K562 (cell line): ENCODE data around the gene DOCK6. TPM values are rescaled to one million over a fixed set of nuclear protein-coding genes. Genes with fewer than 3 reads are reported as not detected.

Source experiments
- ARNT ChIP-seq, 2 experiments: fragments of 450-650 bp; IDR thresholded peaks; 2 replicates each; pipeline ENCODE4 v1.6.1; 2016; ENCODE audit warnings: mild to moderate bottlenecking in 1 of 2
- BDP1 ChIP-seq: IDR thresholded peaks from 3 replicates; pipeline ENCODE4 v1.6.1; 2011; ENCODE audit not compliant: insufficient read length, insufficient read depth
- CEBPB ChIP-seq: fragments of 450-650 bp; IDR thresholded peaks from 2 replicates; pipeline ENCODE4 v1.6.1; 2016; ENCODE audit warnings: missing genetic modification characterization, missing compliant biosample characterization
- CTBP1 ChIP-seq: fragments of 450-650 bp; IDR thresholded peaks from 2 replicates; pipeline ENCODE4 v1.6.1; 2016; ENCODE audit warnings: borderline replicate concordance
- ELF4 ChIP-seq: fragments of 450-650 bp; formaldehyde crosslinking; IDR thresholded peaks from 2 replicates; pipeline ENCODE4 v1.4.0; 2022; ENCODE audit warnings: missing genetic modification characterization
- ESRRA ChIP-seq: fragments of 450-650 bp; IDR thresholded peaks from 2 replicates; pipeline ENCODE4 v1.6.1; 2014; ENCODE audit warnings: low read depth, mild to moderate bottlenecking, moderate library complexity, borderline replicate concordance
- FOXA1 ChIP-seq: fragments of 450-650 bp; IDR thresholded peaks from 2 replicates; pipeline ENCODE4 v1.6.1; 2016; ENCODE audit warnings: mild to moderate bottlenecking, borderline replicate concordance
- GABPA ChIP-seq: fragments of 200-800 bp; sonication (Bioruptor generic); conservative IDR thresholded peaks from 2 replicates; pipeline ENCODE4 v1.6.1; 2016; ENCODE audit warnings: low read depth, missing genetic modification characterization, missing compliant biosample characterization
- GTF2A2 ChIP-seq: IDR thresholded peaks from 2 replicates; pipeline ENCODE4 v1.6.1; 2016; ENCODE audit warnings: mild to moderate bottlenecking, missing genetic modification characterization, missing compliant biosample characterization
- IFI16 ChIP-seq: fragments of 250-450 bp; sonication (Bioruptor Pico); IDR thresholded peaks from 2 replicates; pipeline ENCODE4 v2.1.2; 2022; ENCODE audit warnings: mild to moderate bottlenecking, inconsistent platforms
- ILF3 ChIP-seq: fragments of 450-650 bp; IDR thresholded peaks from 2 replicates; pipeline ENCODE4 v1.6.1; 2018; ENCODE audit warnings: antibody characterized with exemption, mild to moderate bottlenecking, moderate library complexity, borderline replicate concordance
- NELFE ChIP-seq: IDR thresholded peaks from 2 replicates; pipeline ENCODE4 v1.6.1; 2011; ENCODE audit warnings: mild to moderate bottlenecking; ENCODE audit not compliant: insufficient read depth, insufficient read length
- NFYB ChIP-seq: IDR thresholded peaks from 2 replicates; pipeline ENCODE4 v1.6.1; 2011; ENCODE audit warnings: mild to moderate bottlenecking, moderate library complexity; ENCODE audit not compliant: insufficient read length; ENCODE audit errors: extremely low read depth
- PPARD ChIP-seq: fragments of 250-450 bp; sonication (Bioruptor Pico); IDR thresholded peaks from 2 replicates; pipeline ENCODE4 v1.8.0; 2022; ENCODE audit warnings: inconsistent platforms, mild to moderate bottlenecking, moderate library complexity
- SAFB ChIP-seq: fragments of 200-400 bp; formaldehyde crosslinking; IDR thresholded peaks from 2 replicates; pipeline ENCODE4 v1.6.1; 2017; ENCODE audit warnings: low read depth, low read length, borderline replicate concordance
- SMAD3 ChIP-seq: fragments of 450-650 bp; formaldehyde crosslinking; conservative IDR thresholded peaks from 2 replicates; pipeline ENCODE4 v1.4.0; 2020; ENCODE audit warnings: mild to moderate bottlenecking
- SMAD4 ChIP-seq: fragments of 250-450 bp; sonication (Bioruptor Pico); conservative IDR thresholded peaks from 2 replicates; pipeline ENCODE4 v1.8.0; 2021; ENCODE audit warnings: inconsistent platforms, mild to moderate bottlenecking, moderate library complexity
- SMC3 ChIP-seq: conservative IDR thresholded peaks from 2 replicates; pipeline ENCODE4 v1.6.1; 2011; ENCODE audit warnings: low read depth, low read length, improper control_type of control experiment; ENCODE audit not compliant: insufficient read depth
- SRF ChIP-seq, 2 experiments: fragments of 250-450, 450-650 bp in 1 of 2; sonication (Bioruptor Pico) in 1 of 2; sonication (generic) in 1 of 2; formaldehyde crosslinking; IDR thresholded peaks; 2 replicates each; pipeline versions ENCODE4 v1.5.0 to v1.5.1; 2020 to 2022; ENCODE audit warnings: mild to moderate bottlenecking in 1 of 2, missing genetic modification reagents in 1 of 2
- SRSF1 ChIP-seq: fragments of 200-400 bp; formaldehyde crosslinking; IDR thresholded peaks from 2 replicates; pipeline ENCODE4 v1.6.1; 2017; ENCODE audit warnings: mild to moderate bottlenecking, low read depth, low read length, moderate library complexity
- TAL1 ChIP-seq: fragments of 450-650 bp; IDR thresholded peaks from 2 replicates; pipeline ENCODE4 v1.6.1; 2016; ENCODE audit warnings: mild to moderate bottlenecking
- TEAD1 ChIP-seq, 2 experiments: fragments of 450-650 bp in 1 of 2; sonication (generic) in 1 of 2; formaldehyde crosslinking; IDR thresholded peaks; 2 replicates each; pipeline versions ENCODE4 v1.4.0 to v1.8.0; 2020 to 2022; ENCODE audit warnings: mild to moderate bottlenecking in 2 of 2, missing genetic modification reagents in 1 of 2
- ZBTB7A ChIP-seq: IDR thresholded peaks from 2 replicates; pipeline ENCODE4 v1.6.1; 2011; ENCODE audit warnings: low read depth, mild to moderate bottlenecking, low read length, moderate library complexity, borderline replicate concordance; ENCODE audit not compliant: control insufficient read depth
- ZNF143 ChIP-seq: sonication (generic); formaldehyde crosslinking; IDR thresholded peaks from 2 replicates; pipeline ENCODE4 v1.9.0; 2022; ENCODE audit warnings: mild to moderate bottlenecking, missing genetic modification reagents
- ZNF184 ChIP-seq: sonication (generic); formaldehyde crosslinking; IDR thresholded peaks from 2 replicates; pipeline ENCODE4 v1.5.0; 2020; ENCODE audit warnings: missing genetic modification reagents
- ZNF212 ChIP-seq: fragments of 450-650 bp; formaldehyde crosslinking; IDR thresholded peaks from 2 replicates; pipeline ENCODE4 v1.4.0; 2020; ENCODE audit warnings: mild to moderate bottlenecking
- ZNF232 ChIP-seq: sonication (generic); formaldehyde crosslinking; IDR thresholded peaks from 2 replicates; pipeline ENCODE4 v1.8.0; 2022; ENCODE audit warnings: mild to moderate bottlenecking, missing genetic modification reagents
- ZNF583 ChIP-seq: fragments of 250-450 bp; sonication (Bioruptor Pico); IDR thresholded peaks from 2 replicates; pipeline ENCODE4 v1.4.0; 2020
- polyA plus RNA-seq, 8 experiments: library from polyadenylated mRNA; depleted of rRNA in 4 of 8; stranded (reverse) in 5 of 8; unstranded in 3 of 8; fragments of >200 nt; fragmentation: Nextera tagmentation in 2 of 8; fragmentation: Illumina TruSeq in 1 of 8; extraction: Ambion mirVana in 2 of 8; extraction: Trizol in 1 of 8; gene quantifications; 2 replicates each; pipeline versions ENCODE4 v1.2.1 to v1.2.3, GENCODE V29; 2011 to 2014; ENCODE audit warnings: inconsistent platforms in 1 of 8, missing spikeins in 1 of 8
- total RNA-seq, 7 experiments: library from RNA; depleted of rRNA in 6 of 7; stranded (reverse); fragments of >200 nt in 6 of 7; fragmentation: Illumina TruSeq in 2 of 7; extraction: Trizol in 2 of 7; gene quantifications; 2 replicates each; pipeline versions ENCODE4 v1.2.1 to v1.2.3, GENCODE V29; 2011 to 2021; ENCODE audit warnings: low replicate concordance in 1 of 7
- TF ChIP-seq, protein P1 (sequence below): fragments of 250-450 bp; sonication (Bioruptor Pico); IDR thresholded peaks from 2 replicates; pipeline ENCODE4 v1.8.0; 2021; ENCODE audit warnings: moderate library complexity, mild to moderate bottlenecking, inconsistent platforms
- TF ChIP-seq, protein P2 (sequence below), 3 experiments: IDR thresholded peaks in 2 of 3; conservative IDR thresholded peaks in 1 of 3; 2 replicates each; pipeline ENCODE4 v1.5.1; 2011 to 2012; ENCODE audit warnings: low read length in 3 of 3, mild to moderate bottlenecking in 3 of 3, control low read depth in 2 of 3, improper control_type of control experiment in 1 of 3, inconsistent platforms in 1 of 3, low read depth in 1 of 3, mixed read lengths in 1 of 3, moderate library complexity in 1 of 3; ENCODE audit not compliant: insufficient read depth in 2 of 3

DOCK6 gene
- total and polyA plus RNA-seq, 9 of the 15 experiments (the other 6 are each of a cell fraction or from before 2014, with no cell fraction given), result 0.35 to 19.3 (median 3.8) TPM

GRCh38 chr19:11227195-11227886, 35.0 kb downstream of the DOCK6 start (continued):
- no peak for TF ChIP-seq NFYB
- TF ChIP-seq GABPA (tag), result no peak
- TF ChIP-seq, protein P1, sequence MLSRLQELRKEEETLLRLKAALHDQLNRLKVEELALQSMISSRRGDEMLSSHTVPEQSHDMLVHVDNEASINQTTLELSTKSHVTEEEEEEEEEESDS, result no peak
- no peak for TF ChIP-seq ILF3
- no peak for TF ChIP-seq SRSF1
- TF ChIP-seq ZNF143 (CRISPR knock-in tag), result no peak
- no peak for TF ChIP-seq CEBPB (tag)
- no peak for TF ChIP-seq SAFB
- 0 out of 2 replicates have a peak, but pooled peaks have one; percentile 11 for TF ChIP-seq SMC3
- TF ChIP-seq BDP1, result no peak
- TF ChIP-seq SMAD3, result no peak
- TF ChIP-seq PPARD (CRISPR knock-in tag), result no peak
- TF ChIP-seq, protein P2, sequence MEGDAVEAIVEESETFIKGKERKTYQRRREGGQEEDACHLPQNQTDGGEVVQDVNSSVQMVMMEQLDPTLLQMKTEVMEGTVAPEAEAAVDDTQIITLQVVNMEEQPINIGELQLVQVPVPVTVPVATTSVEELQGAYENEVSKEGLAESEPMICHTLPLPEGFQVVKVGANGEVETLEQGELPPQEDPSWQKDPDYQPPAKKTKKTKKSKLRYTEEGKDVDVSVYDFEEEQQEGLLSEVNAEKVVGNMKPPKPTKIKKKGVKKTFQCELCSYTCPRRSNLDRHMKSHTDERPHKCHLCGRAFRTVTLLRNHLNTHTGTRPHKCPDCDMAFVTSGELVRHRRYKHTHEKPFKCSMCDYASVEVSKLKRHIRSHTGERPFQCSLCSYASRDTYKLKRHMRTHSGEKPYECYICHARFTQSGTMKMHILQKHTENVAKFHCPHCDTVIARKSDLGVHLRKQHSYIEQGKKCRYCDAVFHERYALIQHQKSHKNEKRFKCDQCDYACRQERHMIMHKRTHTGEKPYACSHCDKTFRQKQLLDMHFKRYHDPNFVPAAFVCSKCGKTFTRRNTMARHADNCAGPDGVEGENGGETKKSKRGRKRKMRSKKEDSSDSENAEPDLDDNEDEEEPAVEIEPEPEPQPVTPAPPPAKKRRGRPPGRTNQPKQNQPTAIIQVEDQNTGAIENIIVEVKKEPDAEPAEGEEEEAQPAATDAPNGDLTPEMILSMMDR (IDR thresholded peaks at IDR 0.05 in 2 of 3, conservative IDR thresholded peaks at IDR 0.05 in 1 of 3; ENCODE audit: insufficient read depth in 2 of 3, low read depth in 1 of 3, low read length in 3 of 3), result peak; percentile 53 to 82 (median 66)
- no peak for TF ChIP-seq ZNF184
- no peak for TF ChIP-seq FOXA1
- TF ChIP-seq ZNF583, result no peak
- 0 out of 2 replicates have a peak, but pooled peaks have one; percentile 48 for TF ChIP-seq CTBP1
- TF ChIP-seq TEAD1 (CRISPR knock-in tag; IDR thresholded peaks at IDR 0.05), result no peak
- peak; percentile 54 for TF ChIP-seq ESRRA
- no peak for TF ChIP-seq NELFE
- TF ChIP-seq ARNT (IDR thresholded peaks at IDR 0.05), result no peak
- no peak for TF ChIP-seq TAL1
- TF ChIP-seq SMAD4 (CRISPR knock-in tag), result no peak
- no peak for TF ChIP-seq ZNF212 (CRISPR knock-in tag)
- no peak for TF ChIP-seq IFI16 (CRISPR knock-in tag)
- no peak for TF ChIP-seq ELF4 (CRISPR knock-in tag)
- no peak for TF ChIP-seq ZNF232
- TF ChIP-seq SRF (CRISPR knock-in tag; IDR thresholded peaks at IDR 0.05), result no peak
- no peak for TF ChIP-seq GTF2A2 (tag)
- TF ChIP-seq ZBTB7A, result peak; percentile 76
